PC-9 (cell line): Measurements from ENCODE around the gene MIA. TPM values are rescaled to one million over a fixed set of nuclear protein-coding genes. Genes with fewer than 3 reads are reported as not detected.

Experiments
- BruUV-seq: library from RNA; stranded (reverse); fragments of 400-500 nt; replicated peaks from 2 replicates; lab custom pipeline; 2021; lab: Mats Ljungman, UMichigan
- CTCF ChIA-PET: fragments of 300-600 bp; sonication (Branson Sonifier 250); formaldehyde crosslinking; loops from one replicate; lab custom pipeline; 2022; ENCODE audit warnings: antibody characterized with exemption; lab: Charles Lee
- POLR2A ChIA-PET: fragments of 300-600 bp; sonication (Branson Sonifier 250); formaldehyde crosslinking; loops from one replicate; lab custom pipeline; 2022; ENCODE audit warnings: antibody characterized with exemption; ENCODE audit not compliant: unreplicated experiment; lab: Charles Lee
- DNase-seq, 2 experiments: peaks; one replicate each; pipeline versions ENCODE4 v3.0.0 to v3.0.0-alpha.2; 2015 to 2022; ENCODE audit warnings: mixed read lengths in 1 of 2
- H2AFZ ChIP-seq: fragments of 200-600 bp; sonication (generic); 2 replicates; pipeline ENCODE4 v1.8.1; 2017; ENCODE audit warnings: antibody characterized with exemption
- H3F3A ChIP-seq: fragments of 200-600 bp; sonication (generic); 2 replicates; pipeline ENCODE4 v1.8.1; 2017; ENCODE audit warnings: antibody characterized with exemption, mild to moderate bottlenecking, low read depth; ENCODE audit not compliant: insufficient read depth
- H3K27ac ChIP-seq: fragments of 200-600 bp; sonication (generic); 2 replicates; pipeline ENCODE4 v1.6.1; 2016; ENCODE audit warnings: mixed run types
- H3K27me3 ChIP-seq: fragments of 200-600 bp; sonication (generic); 2 replicates; pipeline ENCODE4 v1.6.1; 2016; ENCODE audit warnings: low read depth, mixed run types; ENCODE audit not compliant: insufficient read depth
- H3K36me3 ChIP-seq: fragments of 200-600 bp; sonication (generic); 2 replicates; pipeline ENCODE4 v1.6.1; 2016; ENCODE audit warnings: low read depth, mixed run types
- H3K4me1 ChIP-seq: fragments of 200-600 bp; sonication (generic); replicated peaks from 2 replicates; pipeline ENCODE4 v1.6.1; 2016; ENCODE audit warnings: mixed run types; ENCODE audit not compliant: insufficient read depth
- H3K4me2 ChIP-seq: fragments of 200-600 bp; sonication (generic); 2 replicates; pipeline ENCODE4 v1.6.1; 2017; ENCODE audit warnings: mixed run types
- H3K4me3 ChIP-seq: fragments of 200-600 bp; sonication (generic); 2 replicates; pipeline ENCODE4 v1.6.1; 2016; ENCODE audit warnings: mixed run types
- H3K79me2 ChIP-seq: fragments of 200-600 bp; sonication (generic); 2 replicates; pipeline ENCODE4 v1.6.1; 2017; ENCODE audit warnings: low read depth, mixed run types
- H3K9me2 ChIP-seq: fragments of 200-600 bp; sonication (generic); 2 replicates; pipeline ENCODE4 v1.8.1; 2017; ENCODE audit warnings: mild to moderate bottlenecking; ENCODE audit not compliant: insufficient read depth
- H3K9me3 ChIP-seq: fragments of 200-600 bp; sonication (generic); 2 replicates; pipeline ENCODE4 v1.8.1; 2016; ENCODE audit warnings: low read depth; ENCODE audit not compliant: insufficient read depth
- H4K20me1 ChIP-seq: fragments of 200-600 bp; sonication (generic); 2 replicates; pipeline ENCODE4 v1.8.1; 2017; ENCODE audit not compliant: insufficient read depth
- CTCF ChIP-seq: fragments of 200-600 bp; sonication (generic); conservative IDR thresholded peaks from 2 replicates; pipeline ENCODE4 v1.6.1; 2017; ENCODE audit warnings: mixed run types, antibody characterized with exemption, mild to moderate bottlenecking, moderate library complexity
- EZH2 ChIP-seq: fragments of 200-600 bp; sonication (generic); IDR thresholded peaks from 2 replicates; pipeline ENCODE4 v1.8.0; 2017; ENCODE audit warnings: antibody characterized with exemption, low read depth
- intact Hi-C: fragments of 100-400 bp; cut with micrococcal nuclease; formaldehyde crosslinking; loops from one replicate; pipeline ENCODE4 v1.10.0; 2022; ENCODE audit not compliant: unreplicated experiment
- total RNA-seq: library from RNA; stranded (reverse); gene quantifications from 2 replicates; pipeline ENCODE4 v1.2.3, GENCODE V29; 2021

The MIA gene
- total RNA-seq, 1 experiment from 2014 or later = 2.7 TPM

- no peaks in the 10 kb centered on the region for H3K27me3 ChIP-seq
- intact Hi-C loops = no loop called here
These were observed 28.8 kb downstream of the MIA start for GRCh38 chr19:40803857-40804782.

GRCh38 chr19:40804783-40805242 is 29.5 kb downstream of the MIA start:
- CTCF ChIA-PET = no interaction called here
- no TSS peak for BruUV-seq
- peaks cover 46% of the 10 kb centered on the region for H3K79me2 ChIP-seq
- peaks cover 32% of the 10 kb centered on the region for H3K4me1 ChIP-seq
- no peaks in the 10 kb centered on the region for H3K27me3 ChIP-seq
- H3F3A ChIP-seq = no peaks in the 10 kb centered on the region
- DNase-seq = no peak
- no peaks in the 10 kb centered on the region for H3K9me3 ChIP-seq
- intact Hi-C loops = no loop called here
- H3K4me2 ChIP-seq = no peak overlapping the region
- H4K20me1 ChIP-seq = peaks cover 49% of the 10 kb centered on the region
- H3K36me3 ChIP-seq = peaks cover 7% of the 10 kb centered on the region
- no peaks in the 10 kb centered on the region for H3K9me2 ChIP-seq
- no peak overlapping the region for H3K4me3 ChIP-seq
- TF ChIP-seq CTCF (no peak; the same call in 1 of the 2 replicates), EZH2 (no peak)
- no peak overlapping the region for H3K27ac ChIP-seq
- H2AFZ ChIP-seq = no peak overlapping the region
- POLR2A ChIA-PET = interaction anchor here (0.8 kb wide), 1 partner anchor 27 kb away, joined by 5 read pairs; the partner anchor contains the start of gene RAB4B

More at GRCh38 chr19:40803857-40804782, 28.8 kb downstream of the MIA start:
- H3F3A ChIP-seq = no peaks in the 10 kb centered on the region
- no TSS peak for BruUV-seq
- H3K4me3 ChIP-seq = no peak overlapping the region
- ChIA-PET CTCF (interaction anchor here (0.6 kb wide), 1 partner anchor 456 kb away, joined by 16 read pairs; the partner anchor contains the start of genes C19orf47 and PLD3), POLR2A (interaction anchor here (0.7 to 0.8 kb wide), 3 partner anchors 26 to 319 kb away, joined by 3 to 5 read pairs (median 3); partner anchors contain the start of gene RAB4B)
- H3K9me2 ChIP-seq = no peaks in the 10 kb centered on the region
- DNase-seq = peak in 1 of 2 experiments; percentile 45
- H3K4me1 ChIP-seq = peaks cover 32% of the 10 kb centered on the region
- peaks cover 51% of the 10 kb centered on the region for H3K79me2 ChIP-seq
- 0 out of 2 replicates have a peak overlapping the region, but pooled peaks have one; percentile 7 for H3K4me2 ChIP-seq
- no peak overlapping the region for H3K27ac ChIP-seq
- H2AFZ ChIP-seq = no peak overlapping the region
- no peaks in the 10 kb centered on the region for H3K9me3 ChIP-seq
- TF ChIP-seq EZH2 = no peak
- no peak for TF ChIP-seq CTCF
- H3K36me3 ChIP-seq = peaks cover 7% of the 10 kb centered on the region
- H4K20me1 ChIP-seq = peaks cover 49% of the 10 kb centered on the region

- Histone ChIP-seq H3F3A (no peaks in the 10 kb centered on the region), H3K9me3 (no peaks in the 10 kb centered on the region), H4K20me1 (peaks cover 49% of the 10 kb centered on the region), H3K36me3 (peaks cover 7% of the 10 kb centered on the region), H3K27me3 (no peaks in the 10 kb centered on the region), H3K27ac (no peak overlapping the region), H3K4me1 (peaks cover 27% of the 10 kb centered on the region), H3K79me2 (peaks cover 41% of the 10 kb centered on the region), H3K4me2 (no peak overlapping the region), H2AFZ (no peak overlapping the region), H3K4me3 (no peak overlapping the region), H3K9me2 (no peaks in the 10 kb centered on the region)
- ChIA-PET POLR2A (no interaction called here), CTCF (no interaction called here)
- intact Hi-C loops = no loop called here
- no peak for TF ChIP-seq EZH2
- TF ChIP-seq CTCF = no peak
- no TSS peak for BruUV-seq
- no peak for DNase-seq
These were observed 30.0 kb downstream of the MIA start for GRCh38 chr19:40805258-40805868.
